A549 treated with GW870086 at 1 μM for 4 hours (cell line): ENCODE measurements around the gene PSMD8. TPM values are rescaled to one million over a fixed set of nuclear protein-coding genes. Genes with fewer than 3 reads are reported as not detected.

ENCODE experiments used
- total RNA-seq: library from RNA; stranded (reverse); fragments of 200-300 nt; extraction: Qiagen RNA extraction; gene quantifications from 5 replicates; pipeline ENCODE4 v1.2.3, GENCODE V29; 2022; ENCODE audit warnings: low read depth

Gene PSMD8
- 452 to 527 TPM (median 502 TPM) in 5 replicates for total RNA-seq

DNA sequence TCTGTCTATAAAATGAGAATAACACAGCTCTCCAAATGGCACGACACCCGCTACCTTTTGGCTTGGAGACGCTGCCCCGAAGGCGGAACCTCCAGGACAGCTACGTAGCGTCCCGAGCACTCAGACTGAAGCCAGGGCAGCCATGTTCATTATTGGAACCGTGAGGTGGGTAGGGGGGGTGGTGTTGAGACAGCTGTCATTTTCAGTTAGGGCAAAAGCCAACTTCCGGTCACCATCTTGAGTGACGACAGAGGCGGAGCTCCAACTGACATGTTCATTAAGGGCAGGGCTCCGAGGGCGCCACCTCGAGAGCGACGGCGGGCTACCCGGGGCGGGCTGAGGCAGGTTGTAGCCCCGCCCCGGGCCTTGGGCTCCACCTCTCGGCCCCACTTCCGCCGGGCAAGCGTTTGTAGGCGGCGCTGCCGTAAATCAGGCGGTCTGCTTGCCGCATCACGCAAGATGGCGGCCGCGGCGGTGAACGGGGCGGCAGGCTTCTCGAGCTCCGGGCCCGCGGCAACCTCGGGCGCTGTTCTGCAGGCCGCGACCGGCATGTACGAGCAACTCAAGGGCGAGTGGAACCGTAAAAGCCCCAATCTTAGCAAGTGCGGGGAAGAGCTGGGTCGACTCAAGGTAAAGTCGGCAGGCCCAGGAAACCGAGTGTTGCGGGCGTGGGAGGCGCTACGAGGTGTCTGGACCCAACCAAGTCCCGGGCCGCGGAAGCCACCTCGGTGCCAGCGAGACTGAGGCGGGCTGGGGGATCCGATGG, at the start of gene PSMD8:
Gene PSMD8 (plus strand): TSS at position 240 of the 766 bp plus-strand sequence. CDS start 31 bp downstream, at position 271.

DNA sequence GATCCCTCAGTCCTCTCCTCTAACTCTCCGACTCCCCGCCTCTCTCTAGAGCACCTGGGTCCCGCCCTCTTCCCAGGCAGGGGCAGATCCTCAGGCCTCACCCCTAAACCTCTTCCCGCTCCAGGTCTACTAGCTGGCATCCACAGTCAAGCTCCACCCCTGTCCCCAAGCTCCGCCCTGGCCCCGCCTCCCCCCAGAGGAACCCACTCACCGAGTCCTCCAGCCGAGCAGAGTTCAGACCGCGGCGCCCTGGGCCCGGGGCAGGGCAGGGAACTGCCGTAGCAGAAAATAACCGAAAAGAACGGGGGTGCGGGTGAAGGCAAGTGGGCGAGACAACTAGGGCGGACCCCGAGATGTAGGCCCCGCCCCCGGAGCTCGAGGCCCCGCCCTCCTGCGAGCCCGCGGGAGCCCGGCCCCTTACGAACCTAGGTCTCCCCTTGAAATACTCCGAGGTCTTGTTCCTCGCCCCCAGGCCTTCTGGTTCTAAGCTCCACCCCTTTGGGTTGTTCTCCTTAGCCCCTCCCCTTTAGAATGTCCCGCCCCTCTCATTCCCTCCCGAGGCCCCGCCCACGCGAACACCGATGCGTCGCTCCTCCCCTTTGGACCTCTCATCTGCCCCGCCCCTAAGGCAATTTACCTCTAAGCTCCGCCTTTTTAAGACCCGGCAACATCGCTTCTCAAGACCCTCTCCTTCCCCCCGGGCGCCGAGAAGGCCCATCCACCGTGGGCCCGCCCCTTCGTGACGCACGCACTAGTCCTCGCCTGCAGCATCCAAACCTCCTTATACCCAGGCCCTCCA, 13.4 kb downstream of the PSMD8 start, which contains the start of gene GGN:
Gene GGN (minus strand): TSS at position 485 of the 799 bp plus-strand sequence. CDS start 773 bp downstream, outside the sequence.

DNA sequence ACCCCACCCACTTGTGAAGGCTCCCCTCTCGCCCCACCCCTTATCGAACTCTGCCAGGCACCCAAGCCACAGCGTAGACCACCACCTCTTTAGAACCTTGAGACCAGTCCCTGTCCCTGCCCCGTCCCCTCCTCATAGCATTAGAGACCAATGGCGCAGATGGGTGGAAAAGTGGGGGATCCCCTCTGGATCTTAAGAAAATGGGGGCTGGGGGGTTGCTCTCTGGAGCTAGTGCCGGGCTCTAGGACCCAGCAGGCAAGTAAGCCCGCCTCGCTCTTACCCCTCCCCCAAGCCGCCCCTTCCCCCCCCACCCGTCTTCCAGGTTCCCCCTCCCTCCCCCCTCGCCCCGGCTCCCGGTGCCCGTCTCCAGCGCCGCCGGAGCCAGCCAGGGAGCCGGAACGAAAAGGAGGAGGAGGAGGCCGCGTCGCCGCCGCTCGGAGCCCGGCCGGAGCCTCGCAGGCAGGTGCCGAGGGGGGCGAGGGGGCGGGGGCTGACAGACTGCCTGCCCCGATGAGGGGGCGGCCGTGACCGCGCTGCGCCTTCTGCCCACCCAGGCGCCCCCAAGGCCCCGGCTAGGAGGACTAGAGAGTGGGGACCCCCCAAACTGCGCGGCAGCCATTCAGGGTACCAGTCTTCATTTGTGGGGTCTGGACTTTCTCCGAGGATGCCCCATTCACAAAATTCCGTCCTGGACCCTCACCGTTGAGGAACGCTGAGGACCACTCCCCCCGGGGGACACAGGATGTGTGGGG, 14.2 kb downstream of the PSMD8 start, which contains the start of gene SPRED3:
Gene SPRED3 (plus strand): TSS at position 349 of the 752 bp plus-strand sequence. CDS start 1,606 bp downstream, outside the sequence.

DNA sequence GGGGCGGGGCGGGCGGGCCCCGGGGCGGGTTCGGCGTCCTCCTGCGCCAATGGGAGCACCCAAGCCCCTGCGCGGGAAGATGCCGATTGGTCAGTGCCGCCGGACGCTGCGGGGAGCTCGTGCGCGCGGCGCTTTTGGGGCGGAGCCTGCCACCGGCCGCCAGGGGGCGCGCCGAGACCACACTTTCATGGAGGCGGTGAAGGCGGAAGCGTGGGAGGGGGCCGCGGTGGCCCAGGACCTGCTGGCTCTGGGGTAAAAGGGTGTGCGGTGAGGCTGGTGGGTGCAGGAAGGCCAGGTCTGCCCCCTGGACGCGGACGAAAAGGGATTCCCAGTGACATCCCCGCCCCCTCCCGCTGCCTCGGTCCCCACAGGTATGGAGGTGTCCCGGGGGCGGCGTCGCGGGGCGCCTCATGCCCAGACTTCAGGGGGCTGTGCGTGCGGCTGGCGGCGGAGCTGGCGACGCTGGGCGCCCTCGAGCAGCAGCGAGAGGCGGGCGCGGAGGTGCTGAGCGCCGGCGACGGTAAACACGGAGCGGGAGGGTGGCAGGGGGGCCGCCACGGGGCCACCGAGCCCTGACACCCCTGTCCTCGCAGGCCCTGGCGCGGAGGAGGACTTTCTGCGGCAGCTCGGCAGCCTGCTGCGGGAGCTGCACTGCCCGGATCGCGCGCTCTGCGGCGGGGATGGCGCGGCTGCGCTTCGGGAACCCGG, 28.8 kb downstream of the PSMD8 start, which contains the start of gene FAM98C:
Gene FAM98C (plus strand): TSS at position 127 of the 708 bp plus-strand sequence. CDS start 61 bp downstream, at position 188.

DNA sequence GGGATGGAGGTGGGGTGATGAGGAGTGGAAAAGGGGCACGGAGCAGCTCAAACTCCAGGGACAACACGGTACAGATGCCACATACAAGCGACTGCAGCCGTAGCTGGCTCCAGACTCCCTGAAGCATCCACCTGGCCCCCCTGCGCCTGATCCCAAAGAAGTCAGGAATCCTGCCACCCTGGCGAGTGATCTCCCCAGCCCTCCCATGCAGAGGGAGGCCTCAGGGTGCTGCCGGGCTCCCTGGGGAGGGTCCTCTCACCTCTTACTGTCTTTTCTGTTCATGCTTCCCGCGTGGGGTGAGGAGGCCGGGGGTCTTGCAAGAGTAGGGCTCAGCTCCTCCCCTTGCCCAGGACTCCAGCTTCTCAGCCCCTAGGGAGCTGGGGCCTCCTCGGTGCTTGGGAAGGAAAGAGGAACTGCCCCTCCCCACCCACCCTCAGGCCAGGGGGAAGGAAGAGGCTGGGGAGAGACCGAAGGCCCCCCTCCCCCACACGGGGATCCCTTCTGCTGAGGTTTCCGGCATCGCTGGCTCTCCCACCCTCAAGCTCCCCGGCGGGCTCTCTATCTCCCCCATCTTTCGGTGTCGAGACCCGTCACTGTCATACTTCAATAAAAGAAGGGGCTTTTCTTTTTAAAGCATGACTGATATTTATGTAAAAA, 51.6 kb downstream of the PSMD8 start, which contains the start of gene RASGRP4:
Gene RASGRP4 (minus strand): TSS at position 410 of the 657 bp plus-strand sequence. CDS start 128 bp downstream, at position 282.

DNA sequence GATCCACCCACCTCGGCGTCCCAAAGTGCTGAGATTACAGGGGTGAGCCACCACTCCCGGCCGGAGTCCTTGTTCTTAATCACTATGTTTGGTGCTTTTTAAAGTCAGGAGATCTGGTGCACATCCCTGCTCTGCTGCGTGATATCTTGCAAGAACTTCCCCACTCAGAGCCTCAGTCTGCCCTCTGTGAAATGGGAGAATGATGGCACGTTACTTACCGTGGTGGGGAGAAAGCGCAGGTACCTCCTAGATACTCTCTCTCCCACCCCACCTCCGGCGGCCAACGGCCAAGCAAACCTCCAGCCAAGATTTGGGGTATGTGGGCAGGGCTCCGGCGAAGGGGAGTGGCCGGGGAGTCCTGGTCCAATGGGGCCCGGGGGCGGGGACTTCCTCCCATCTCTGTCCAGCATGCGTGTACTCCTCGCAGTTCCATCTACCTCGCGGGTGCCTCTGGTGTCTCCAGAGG, 58.9 kb downstream of the PSMD8 start, which contains the start of gene RYR1:
Gene RYR1 (plus strand): TSS at position 424 of the 466 bp plus-strand sequence. CDS start 139 bp downstream, outside the sequence.

Other genes with a start within 250 kb of the PSMD8 start
- 3.5 to 4.8 TPM (median 4.5 TPM) in 5 replicates for gene DPF1, start 150.3 kb upstream of the PSMD8 start, total RNA-seq
- gene PPP1R14A, start 118.2 kb upstream of the PSMD8 start, total RNA-seq = 98.1 to 110 TPM (median 107 TPM) in 5 replicates
- gene SPINT2, start 110.0 kb upstream of the PSMD8 start, total RNA-seq = 266 to 360 TPM (median 337 TPM) in 5 replicates
- 692 to 827 TPM (median 715 TPM) in 5 replicates for gene C19orf33, start 70.3 kb upstream of the PSMD8 start, total RNA-seq
- gene YIF1B, start 58.6 kb upstream of the PSMD8 start, total RNA-seq = 101 to 136 TPM (median 126 TPM) in 5 replicates
- 4.2 to 5.4 TPM (median 4.9 TPM) in 5 replicates for gene KCNK6, start 54.7 kb upstream of the PSMD8 start, total RNA-seq
- 0.62 to 1.4 TPM (median 1.1 TPM) in 5 replicates for gene CATSPERG, start 38.7 kb upstream of the PSMD8 start, total RNA-seq
- gene GGN, start 13.5 kb downstream of the PSMD8 start, total RNA-seq = 0.25 to 0.56 TPM (median 0.28 TPM) in 5 replicates
- 1.8 to 3.1 TPM (median 2.6 TPM) in 5 replicates for gene SPRED3, start 14.1 kb downstream of the PSMD8 start, total RNA-seq
- 16.9 to 28.0 TPM (median 26.3 TPM) in 5 replicates for gene FAM98C, start 28.5 kb downstream of the PSMD8 start, total RNA-seq
- gene RASGRP4, start 51.6 kb downstream of the PSMD8 start, total RNA-seq = 0.07 to 0.23 TPM (median 0.11 TPM) in 4 of 5 replicates, not detected in the other
- gene RYR1, start 59.1 kb downstream of the PSMD8 start, total RNA-seq = 4.7 to 7.6 TPM (median 5.6 TPM) in 5 replicates
- gene MAP4K1, start 243.4 kb downstream of the PSMD8 start, total RNA-seq = 0.40 to 3.6 TPM (median 0.85 TPM) in 5 replicates
- 684 to 1,048 TPM (median 735 TPM) in 5 replicates for gene EIF3K, start 244.6 kb downstream of the PSMD8 start, total RNA-seq